Measurements from ENCODE around the gene RELN. TPM values are rescaled to one million over a fixed set of nuclear protein-coding genes. Genes with fewer than 3 reads are reported as not detected.
A peak's percentile ranks its signal among the peaks of the same experiment; 100 is the strongest.

Gene RELN
- total RNA-seq, 1 experiment from 2014 or later = 0.02 TPM

- DNase-seq (ENCODE audit: low read depth) = no peak
Observed at GRCh38 chr7:103576641-103577040, 412.8 kb downstream of the RELN start.

GRCh38 chr7:103574576-103574975, 414.9 kb downstream of the RELN start:
- DNase-seq (ENCODE audit: low read depth) = no peak

- DNase-seq (ENCODE audit: low read depth) = peak; percentile 25
Observed at GRCh38 chr7:103573479-103574058, 415.9 kb downstream of the RELN start.

DNA sequence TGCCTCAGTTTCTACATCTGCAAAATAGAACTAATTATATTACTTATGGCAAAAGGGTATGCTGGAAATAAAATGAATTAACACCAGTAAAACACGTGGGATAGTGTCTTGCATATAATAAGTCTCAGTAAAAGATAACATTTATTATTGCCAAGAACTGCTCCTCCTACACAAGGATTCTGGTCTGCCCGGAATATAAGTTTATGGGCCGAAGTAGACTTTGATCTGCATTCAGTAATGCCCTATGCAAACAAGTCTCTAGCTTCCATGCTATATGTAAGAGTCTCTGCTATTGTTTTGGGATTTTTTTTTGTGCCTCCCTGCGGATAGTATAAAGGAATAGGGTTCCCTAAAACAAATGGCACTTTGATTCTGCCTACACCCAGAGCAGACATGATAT, 417.9 kb downstream of the RELN start:
- no peak for DNase-seq (ENCODE audit: low read depth)

DNA sequence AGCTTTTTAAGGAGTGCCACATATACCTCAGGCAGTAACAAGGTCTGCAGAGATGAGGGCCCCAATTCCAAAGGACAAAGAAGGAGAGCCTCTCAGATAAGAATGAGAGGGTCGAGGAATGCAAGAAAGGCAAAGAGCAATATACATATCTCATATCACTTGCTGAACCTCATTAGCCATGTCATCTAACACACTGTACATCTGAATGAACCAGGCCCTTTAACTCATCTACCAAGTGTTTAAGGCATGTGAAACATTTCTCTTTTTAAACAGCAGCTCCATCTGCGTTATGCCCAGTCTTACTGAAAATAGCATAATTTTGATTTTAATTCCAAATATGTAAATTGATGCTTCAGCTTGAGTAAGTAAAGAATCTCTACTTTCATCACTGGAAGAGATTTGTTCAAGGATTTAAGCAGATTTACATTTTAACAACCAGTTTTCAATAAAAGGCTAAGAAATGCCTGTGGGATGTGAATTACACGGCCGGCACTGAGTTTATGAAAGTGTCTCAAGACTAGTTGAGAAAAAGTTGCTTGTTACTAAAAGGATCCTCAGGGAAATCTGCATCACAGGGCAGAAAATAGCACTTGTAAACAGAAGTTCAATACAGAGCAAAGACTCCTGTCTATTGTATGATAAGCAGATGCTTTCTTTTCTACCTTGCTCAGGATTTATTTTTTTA, 419.7 kb downstream of the RELN start:
- no peak for DNase-seq (ENCODE audit: low read depth)

- DNase-seq (ENCODE audit: low read depth) = no peak
Observed at GRCh38 chr7:103564416-103564815, 425.0 kb downstream of the RELN start.

DNA sequence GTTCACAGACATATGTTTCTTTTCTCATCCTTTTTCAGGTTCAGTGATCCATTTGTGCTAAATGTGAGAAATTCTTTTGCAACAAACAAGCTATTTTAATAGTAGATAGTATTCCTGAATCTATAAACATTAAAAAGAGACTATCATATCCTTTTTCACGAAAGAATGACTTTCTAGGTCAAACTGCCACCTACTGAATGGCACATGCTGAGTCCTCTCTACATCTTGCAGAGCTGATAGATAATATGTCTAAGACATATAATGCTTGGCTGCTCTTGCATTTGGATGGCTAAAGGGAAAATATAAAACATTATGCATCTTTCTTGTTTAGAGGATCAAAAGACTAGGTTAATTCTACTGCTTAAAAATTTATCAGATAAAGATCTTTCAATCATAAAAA, 429.3 kb downstream of the RELN start:
- DNase-seq (ENCODE audit: low read depth) = no peak

DNA sequence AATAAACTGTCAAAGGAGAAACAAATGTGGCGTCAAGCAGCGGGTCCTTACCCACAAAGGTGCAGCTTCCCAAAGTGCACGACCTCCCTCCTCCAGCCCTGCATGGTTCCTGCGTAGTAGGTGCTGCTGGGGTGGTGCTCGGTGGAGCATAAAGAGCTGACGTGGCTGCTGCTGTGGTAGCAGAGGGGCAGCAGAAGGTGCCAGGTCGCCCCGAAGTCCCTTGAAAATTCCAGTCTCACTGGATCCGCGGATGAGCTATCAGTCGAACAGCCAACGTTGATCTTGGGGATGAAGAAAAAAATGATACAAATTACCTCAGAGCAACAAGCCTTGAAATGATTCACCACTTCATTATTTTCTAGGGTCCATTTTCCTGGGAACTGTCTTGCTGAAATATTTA, 438.4 kb downstream of the RELN start:
- no peak for DNase-seq (ENCODE audit: low read depth)

- DNase-seq (ENCODE audit: low read depth) = no peak
Observed at GRCh38 chr7:103549786-103550185, 439.7 kb downstream of the RELN start.

GRCh38 chr7:103547451-103548284, 441.8 kb downstream of the RELN start:
- no peak for DNase-seq (ENCODE audit: low read depth)

GRCh38 chr7:103542470-103542869, 447.0 kb downstream of the RELN start:
- DNase-seq (ENCODE audit: low read depth) = no peak

- no peak for DNase-seq (ENCODE audit: low read depth)
Observed at GRCh38 chr7:103541947-103542346, 447.5 kb downstream of the RELN start.

DNA sequence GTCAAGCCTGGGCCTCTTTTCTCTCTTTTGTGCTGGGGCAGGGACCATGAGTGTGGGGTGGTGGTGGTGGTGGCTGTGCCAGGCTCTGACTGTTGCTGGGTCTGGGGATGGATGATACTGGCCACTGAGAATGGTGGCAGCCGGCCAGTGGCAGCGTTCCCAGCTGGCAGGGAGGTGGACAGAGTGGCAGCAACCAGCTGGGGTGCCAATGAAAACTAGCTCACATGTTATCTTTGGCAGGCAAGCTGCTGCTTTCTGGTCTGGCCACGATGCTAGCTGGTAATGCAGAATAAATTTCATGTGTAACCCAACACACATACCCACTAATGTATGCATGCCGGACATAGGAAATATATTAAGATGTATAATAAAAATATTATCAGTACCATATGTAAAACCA, 448.4 kb downstream of the RELN start:
- DNase-seq (ENCODE audit: low read depth) = no peak

- DNase-seq (ENCODE audit: low read depth) = no peak
Observed at GRCh38 chr7:103540338-103540737, 449.1 kb downstream of the RELN start.

- no peak for DNase-seq (ENCODE audit: low read depth)
Observed at GRCh38 chr7:103539875-103540274, 449.6 kb downstream of the RELN start.

DNA sequence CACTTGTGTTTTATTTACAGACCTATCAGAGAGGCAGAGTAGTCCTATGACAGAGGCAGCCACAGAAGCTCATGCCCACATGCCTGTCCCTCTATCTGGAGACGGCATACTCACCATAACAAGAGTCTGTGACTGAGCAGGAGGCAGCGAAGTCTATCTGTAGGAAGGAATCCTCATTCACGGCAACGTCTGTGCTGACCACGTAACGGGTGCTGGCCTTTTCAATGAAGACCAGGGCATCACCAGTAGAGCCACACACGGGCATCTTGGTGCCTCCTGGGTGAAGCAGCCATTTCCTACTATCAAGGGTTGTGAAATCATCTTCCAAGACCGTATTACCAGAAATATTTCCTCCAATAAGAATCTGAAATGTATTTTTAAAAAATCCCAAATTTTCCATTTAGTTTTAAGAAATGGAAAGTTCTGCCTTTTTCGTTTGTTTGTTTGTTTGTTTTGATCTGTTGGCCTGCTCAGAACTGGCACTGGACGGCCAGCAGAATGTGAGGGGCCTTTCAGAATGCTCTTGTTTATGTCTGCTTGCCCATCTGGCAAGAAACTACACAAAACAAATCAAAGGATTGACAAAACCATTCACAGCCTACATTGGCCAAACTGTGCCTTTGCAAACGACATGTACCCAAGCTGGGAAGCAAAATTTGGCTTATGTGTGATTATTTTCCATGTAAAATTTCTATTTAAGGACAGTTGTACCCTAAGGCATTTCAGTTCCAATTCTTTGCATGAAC, 450.3 kb downstream of the RELN start:
- DNase-seq (ENCODE audit: low read depth) = no peak

DNA sequence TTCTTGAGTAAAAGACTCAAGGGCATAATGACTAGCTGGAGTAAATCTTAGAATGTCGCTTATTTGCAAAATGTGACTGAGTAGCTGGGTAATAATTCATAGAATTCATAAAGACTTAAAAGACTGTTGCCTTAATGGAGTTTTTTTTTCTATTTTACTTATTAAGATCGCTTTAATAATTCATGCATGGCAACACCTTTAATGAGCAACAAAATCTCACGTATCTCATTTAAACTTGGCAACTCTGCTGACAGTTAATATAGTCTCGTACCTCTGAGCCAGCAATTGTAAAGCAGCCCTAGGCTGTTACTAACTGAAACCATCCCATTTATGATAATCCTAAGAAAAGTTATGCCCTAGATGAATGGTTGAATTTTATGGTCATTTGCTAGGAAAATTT, 455.7 kb downstream of the RELN start:
- DNase-seq (ENCODE audit: low read depth) = no peak

DNA sequence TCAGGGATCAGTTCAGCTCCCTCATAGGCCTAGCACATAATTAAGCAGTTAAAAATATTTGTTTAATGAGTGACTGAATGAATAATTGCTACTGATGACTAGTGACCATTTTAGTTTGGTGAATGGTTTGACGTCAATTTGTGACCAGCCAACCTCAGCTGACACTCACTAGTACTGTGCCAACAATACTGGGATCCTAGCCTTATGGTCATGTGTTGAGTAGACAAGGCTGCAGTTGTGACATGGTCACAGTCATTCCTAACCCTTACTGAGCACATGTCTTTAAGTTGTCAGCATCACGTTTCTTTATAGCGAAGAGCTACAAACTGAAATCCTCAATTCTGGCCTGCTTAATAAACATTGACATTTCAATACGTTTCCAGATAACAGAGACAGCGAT, 456.5 kb downstream of the RELN start:
- no peak for DNase-seq (ENCODE audit: low read depth)

DNA sequence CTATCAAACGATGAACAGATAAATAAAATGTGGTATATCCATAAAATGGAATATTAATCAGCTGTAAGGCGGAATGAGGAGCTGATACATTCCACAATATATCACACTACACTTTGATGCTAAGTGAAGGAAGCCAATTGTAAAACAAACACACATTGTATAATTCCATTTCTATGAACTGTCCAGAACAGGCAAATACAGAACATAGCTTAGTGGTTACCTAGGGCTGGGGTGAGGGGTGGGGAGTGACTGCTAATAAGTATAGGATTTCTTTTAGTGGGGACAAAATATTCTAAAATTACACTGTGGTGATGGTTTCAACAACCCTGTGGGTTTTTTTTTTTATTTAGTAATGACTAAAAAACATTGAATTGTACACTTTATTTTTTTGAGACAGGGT, 461.3 kb downstream of the RELN start:
- no peak for DNase-seq (ENCODE audit: low read depth)

- no peak for DNase-seq (ENCODE audit: low read depth)
Observed at GRCh38 chr7:103525937-103526336, 463.5 kb downstream of the RELN start.

DNA sequence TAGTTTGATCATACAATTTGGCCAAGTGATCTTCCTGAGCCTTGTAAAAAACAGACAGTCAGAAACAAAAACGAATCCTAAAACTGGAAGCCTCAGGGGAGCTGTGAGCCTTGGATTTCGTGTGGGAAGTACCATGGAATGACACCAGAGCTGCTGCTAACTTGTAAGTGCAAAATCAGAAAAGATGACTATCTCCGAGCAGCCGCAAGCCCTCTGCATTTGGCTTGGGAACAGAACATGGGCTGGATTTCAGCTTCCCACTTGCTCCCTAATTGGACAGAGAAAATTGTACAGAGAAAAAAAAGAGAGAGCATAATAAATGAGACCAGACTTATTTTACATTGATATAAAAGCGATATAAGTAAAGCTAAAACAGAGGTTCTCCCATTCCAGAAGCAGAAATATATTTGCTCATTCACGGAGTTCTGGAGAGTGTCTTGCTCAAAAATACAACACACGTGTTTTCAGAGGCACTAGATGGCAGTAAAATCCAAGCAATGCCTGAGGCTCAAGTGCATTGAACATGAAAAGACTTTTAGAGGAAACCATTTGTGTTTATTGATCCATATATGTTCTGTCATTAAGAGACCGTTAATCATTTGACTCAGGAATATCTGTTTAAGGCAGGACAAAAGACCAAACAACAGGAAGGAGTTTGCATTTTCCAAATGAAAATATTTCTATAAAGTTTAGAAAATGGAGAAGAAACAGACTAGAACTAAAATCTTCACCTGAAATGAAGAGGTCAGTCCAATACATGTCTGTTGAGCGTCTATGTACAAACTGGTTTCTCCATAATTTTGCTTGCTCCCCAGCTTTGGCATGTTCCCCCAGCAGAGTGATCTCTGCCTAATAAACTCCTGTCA, 465.2 kb downstream of the RELN start:
- peak; percentile 8 for DNase-seq (ENCODE audit: low read depth)
